Uterus (tissue), 4 donors: ENCODE data around the gene EHMT1. TPM values are rescaled to one million over a fixed set of nuclear protein-coding genes. Genes with fewer than 3 reads are reported as not detected.

ENCODE experiments used
- DNase-seq, 2 donors: peaks; one replicate each; pipeline ENCODE4 v3.0.0-alpha.2; 2019 to 2020
- H3K27ac ChIP-seq, 2 donors: fragments of 200-600 bp; sonication (generic); 1 replicate in 1 of 2; 2 replicates in 1 of 2; pipeline ENCODE4 v1.5.1; 2016 to 2018
- H3K27me3 ChIP-seq, 2 donors: fragments of 200-600 bp; sonication (generic); one replicate each; pipeline ENCODE4 v1.5.1; 2018 to 2019; ENCODE audit warnings: control low read depth in 1 of 2
- H3K36me3 ChIP-seq, 2 donors: fragments of 200-600 bp; sonication (generic); one replicate each; pipeline ENCODE4 v1.5.1; 2019; ENCODE audit warnings: control low read depth in 1 of 2
- H3K4me1 ChIP-seq, 2 donors: fragments of 200-600 bp; sonication (generic); one replicate each; pipeline ENCODE4 v1.5.1; 2018 to 2019; ENCODE audit warnings: control low read depth in 1 of 2
- H3K4me3 ChIP-seq, 2 donors: fragments of 200-600 bp; sonication (generic); 1 replicate in 1 of 2; 2 replicates in 1 of 2; pipeline ENCODE4 v1.5.1; 2018 to 2019; ENCODE audit warnings: mild to moderate bottlenecking in 1 of 2
- H3K9me3 ChIP-seq, 2 donors: fragments of 200-600 bp; sonication (generic); one replicate each; pipeline ENCODE4 v1.5.1; 2019; ENCODE audit warnings: control low read depth in 1 of 2
- POLR2A ChIP-seq, 2 donors: fragments of 450-650 bp; IDR thresholded peaks; one replicate each; pipeline ENCODE4 v1.6.1; 2016; ENCODE audit warnings: antibody characterized with exemption in 2 of 2, mild to moderate bottlenecking in 1 of 2, moderate library complexity in 1 of 2
- intact Hi-C: fragments of 100-400 bp; cut with DNase I; formaldehyde crosslinking; loops from one replicate; pipeline ENCODE4 v1.15.1; 2023; ENCODE audit warnings: low total_unique reads
- total RNA-seq, 4 donors: library from RNA; depleted of rRNA in 3 of 4; stranded (reverse); fragments of >200 nt in 3 of 4; gene quantifications; one replicate each; pipeline versions ENCODE4 v1.1.0 to v1.2.4, GENCODE V29; 2014 to 2023
- TF ChIP-seq, protein P1 (sequence below), 4 experiments: fragments of 200-600 bp in 2 of 4; fragments of 450-650 bp in 2 of 4; sonication (generic) in 2 of 4; IDR thresholded peaks; one replicate each; pipeline ENCODE4 v1.5.1; 2016 to 2019; ENCODE audit warnings: antibody characterized with exemption in 4 of 4, mild to moderate bottlenecking in 2 of 4, moderate library complexity in 1 of 4
- donor health status: DM: yes; HTN: yes; CAD: no.

Gene EHMT1
- total RNA-seq, 4 donors from 2014 or later = 32.6 to 109 (median 74.9) TPM

- H3K27me3 ChIP-seq = no peaks in the 10 kb centered on the region
- no peak overlapping the region for H3K4me3 ChIP-seq
- intact Hi-C loops = no loop called here
- TF ChIP-seq, protein P1, sequence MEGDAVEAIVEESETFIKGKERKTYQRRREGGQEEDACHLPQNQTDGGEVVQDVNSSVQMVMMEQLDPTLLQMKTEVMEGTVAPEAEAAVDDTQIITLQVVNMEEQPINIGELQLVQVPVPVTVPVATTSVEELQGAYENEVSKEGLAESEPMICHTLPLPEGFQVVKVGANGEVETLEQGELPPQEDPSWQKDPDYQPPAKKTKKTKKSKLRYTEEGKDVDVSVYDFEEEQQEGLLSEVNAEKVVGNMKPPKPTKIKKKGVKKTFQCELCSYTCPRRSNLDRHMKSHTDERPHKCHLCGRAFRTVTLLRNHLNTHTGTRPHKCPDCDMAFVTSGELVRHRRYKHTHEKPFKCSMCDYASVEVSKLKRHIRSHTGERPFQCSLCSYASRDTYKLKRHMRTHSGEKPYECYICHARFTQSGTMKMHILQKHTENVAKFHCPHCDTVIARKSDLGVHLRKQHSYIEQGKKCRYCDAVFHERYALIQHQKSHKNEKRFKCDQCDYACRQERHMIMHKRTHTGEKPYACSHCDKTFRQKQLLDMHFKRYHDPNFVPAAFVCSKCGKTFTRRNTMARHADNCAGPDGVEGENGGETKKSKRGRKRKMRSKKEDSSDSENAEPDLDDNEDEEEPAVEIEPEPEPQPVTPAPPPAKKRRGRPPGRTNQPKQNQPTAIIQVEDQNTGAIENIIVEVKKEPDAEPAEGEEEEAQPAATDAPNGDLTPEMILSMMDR (IDR thresholded peaks at IDR 0.05) = no peak
- no peak for TF ChIP-seq POLR2A (IDR thresholded peaks at IDR 0.05)
- no peaks in the 10 kb centered on the region for H3K36me3 ChIP-seq
- no peak for DNase-seq
- H3K9me3 ChIP-seq = no peaks in the 10 kb centered on the region
- H3K27ac ChIP-seq = no peak overlapping the region
- peaks cover 5 to 6% of the 10 kb centered on the region in 2 donors for H3K4me1 ChIP-seq
These were observed 75.6 kb downstream of the EHMT1 start for GRCh38 chr9:137694236-137694959.

DNA sequence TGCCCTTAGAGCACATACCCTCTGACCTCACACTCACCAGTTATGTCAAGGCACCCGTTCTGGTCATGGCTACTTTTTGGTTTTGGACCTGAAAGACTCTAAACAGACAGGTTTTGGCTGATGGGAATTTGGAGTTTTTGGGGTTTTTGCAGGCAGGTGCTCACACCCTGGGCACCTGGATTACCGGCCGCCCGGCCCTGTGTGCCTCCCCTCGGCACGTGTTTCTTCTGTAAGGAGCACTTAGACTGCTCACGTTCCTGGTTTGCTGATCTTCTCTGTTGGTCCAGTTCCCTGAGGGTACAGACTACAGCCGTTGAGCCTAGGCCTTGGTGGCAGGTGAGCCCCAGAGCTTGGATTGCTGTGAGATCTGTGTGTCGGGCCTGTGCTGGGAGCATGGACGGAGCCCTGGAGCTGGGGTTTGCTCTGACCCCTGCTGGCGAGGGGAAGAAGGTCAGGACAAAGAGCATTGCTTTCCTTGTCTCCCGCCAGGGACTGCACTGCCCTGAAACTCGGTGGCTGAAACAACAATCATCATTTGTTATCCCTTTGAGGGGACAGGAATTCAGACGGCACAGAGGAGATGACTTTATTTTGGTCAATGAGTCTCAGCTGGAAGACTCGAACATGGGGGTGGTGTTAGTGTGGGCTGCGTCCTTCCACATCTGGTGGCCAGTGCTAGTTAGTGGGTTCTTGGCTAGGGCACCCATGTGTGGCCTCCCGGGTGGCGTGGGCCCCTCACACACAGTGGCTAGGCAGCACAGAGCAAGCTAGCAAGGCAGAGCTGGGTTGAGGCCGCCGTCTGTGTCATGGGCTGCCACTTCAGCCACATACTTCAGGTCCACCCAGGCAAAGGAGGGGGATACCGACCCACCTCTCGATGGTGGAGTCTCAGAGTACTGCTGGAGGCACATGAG, 76.4 kb downstream of the EHMT1 start:
- intact Hi-C loops = no loop called here
- Histone ChIP-seq H3K36me3 (no peaks in the 10 kb centered on the region), H3K27me3 (no peaks in the 10 kb centered on the region), H3K9me3 (no peaks in the 10 kb centered on the region), H3K27ac (no peak overlapping the region), H3K4me1 (peaks cover 5 to 6% of the 10 kb centered on the region in 2 donors), H3K4me3 (no peak overlapping the region)
- TF ChIP-seq, protein P1 (IDR thresholded peaks at IDR 0.05) = peak; percentile 12 to 49 (median 32)
- TF ChIP-seq POLR2A (IDR thresholded peaks at IDR 0.05) = no peak
- DNase-seq = peak in 1 of 2 donors; percentile 35

DNA sequence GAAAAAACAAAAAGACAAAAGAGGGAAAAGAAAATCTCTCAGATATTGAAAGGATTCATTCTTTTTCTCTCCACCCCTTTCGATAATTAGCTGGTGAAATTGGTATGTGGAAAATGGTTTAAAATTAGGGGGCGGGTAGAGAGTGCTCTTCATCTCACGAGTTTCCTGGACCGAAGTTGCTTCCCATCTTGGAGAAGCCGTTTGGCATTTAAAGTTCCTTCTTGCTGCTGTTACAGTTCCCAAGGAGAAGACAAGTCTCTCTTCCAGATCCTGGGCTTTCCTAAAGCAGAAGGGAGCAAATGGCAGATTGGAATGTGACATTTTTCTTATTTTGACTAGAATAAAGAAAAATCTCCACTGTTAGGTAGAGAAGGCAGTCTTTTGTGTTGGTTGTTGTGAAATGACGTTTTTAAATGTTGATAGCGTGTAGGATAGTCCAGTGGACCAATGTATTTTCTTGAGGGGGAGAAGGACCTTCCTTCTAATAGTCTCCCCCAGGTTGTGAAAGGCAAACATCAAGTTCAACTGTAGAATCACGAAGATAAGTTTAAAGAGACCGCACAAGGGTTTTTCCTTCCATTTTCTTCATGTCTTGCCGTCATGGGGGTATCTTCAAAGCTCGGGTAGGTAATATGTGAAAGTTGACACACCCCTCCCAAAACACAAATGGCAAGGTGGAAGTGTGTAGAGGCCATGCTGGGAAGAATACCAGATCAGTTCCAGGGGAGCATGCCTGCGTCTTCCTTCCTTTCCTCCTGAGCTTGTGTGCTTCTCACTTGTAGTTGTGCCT, 77.5 kb downstream of the EHMT1 start:
- H3K4me1 ChIP-seq = peaks cover 0 to 6% of the 10 kb centered on the region in 2 donors
- no peak for DNase-seq
- TF ChIP-seq, protein P1 (IDR thresholded peaks at IDR 0.05) = no peak
- no peak for TF ChIP-seq POLR2A (IDR thresholded peaks at IDR 0.05)
- no peaks in the 10 kb centered on the region for H3K27me3 ChIP-seq
- no peaks in the 10 kb centered on the region for H3K9me3 ChIP-seq
- H3K36me3 ChIP-seq = no peaks in the 10 kb centered on the region
- intact Hi-C loops = no loop called here
- H3K27ac ChIP-seq = no peak overlapping the region
- no peak overlapping the region for H3K4me3 ChIP-seq

DNA sequence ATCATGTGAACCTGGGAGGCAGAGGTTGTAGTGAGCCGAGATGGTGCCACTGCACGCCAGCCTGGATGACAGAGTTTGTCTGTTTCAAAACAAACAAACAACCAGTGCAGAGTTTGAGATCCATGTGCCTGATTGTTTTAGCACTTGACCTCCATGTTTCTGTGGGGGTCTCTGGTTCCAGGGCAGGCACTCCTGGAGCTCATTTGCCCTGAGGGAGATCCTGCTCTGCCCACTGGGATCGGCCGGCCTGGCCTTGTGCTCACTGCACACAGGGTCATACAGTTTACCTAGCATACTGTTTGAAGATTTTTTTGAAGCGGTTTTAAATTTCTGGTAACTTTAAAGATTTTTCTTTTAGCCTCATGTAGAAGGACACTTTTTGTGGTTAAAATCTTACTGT, 78.4 kb downstream of the EHMT1 start:
- no peak overlapping the region for H3K4me3 ChIP-seq
- peaks cover 0 to 6% of the 10 kb centered on the region in 2 donors for H3K4me1 ChIP-seq
- H3K9me3 ChIP-seq = no peaks in the 10 kb centered on the region
- no peak overlapping the region for H3K27ac ChIP-seq
- DNase-seq = no peak
- no peaks in the 10 kb centered on the region for H3K27me3 ChIP-seq
- H3K36me3 ChIP-seq = no peaks in the 10 kb centered on the region
- intact Hi-C loops = no loop called here
- TF ChIP-seq POLR2A (IDR thresholded peaks at IDR 0.05) = no peak
- TF ChIP-seq, protein P1 (IDR thresholded peaks at IDR 0.05) = no peak
